HepG2 (cell line): ENCODE data around the gene SLC5A6. TPM values are rescaled to one million over a fixed set of nuclear protein-coding genes. Genes with fewer than 3 reads are reported as not detected.

Source experiments
- CBFB ChIP-seq: sonication (generic); formaldehyde crosslinking; IDR thresholded peaks from 2 replicates; pipeline ENCODE4 v1.4.0; 2020; ENCODE audit warnings: missing genetic modification reagents
- CSRNP2 ChIP-seq: sonication (generic); formaldehyde crosslinking; conservative IDR thresholded peaks from 2 replicates; pipeline ENCODE4 v1.8.0; 2022; ENCODE audit warnings: low read depth, missing genetic modification reagents
- CTCF ChIP-seq: sonication (generic); formaldehyde crosslinking; IDR thresholded peaks from 2 replicates; pipeline ENCODE4 v1.5.0; 2020; ENCODE audit warnings: mild to moderate bottlenecking, missing genetic modification reagents, moderate library complexity
- DBP ChIP-seq: sonication (generic); formaldehyde crosslinking; IDR thresholded peaks from 2 replicates; pipeline ENCODE4 v1.4.0; 2020; ENCODE audit warnings: missing genetic modification reagents; ENCODE audit errors: not compliant biosample characterization
- ELF1 ChIP-seq: sonication (generic); formaldehyde crosslinking; IDR thresholded peaks from 2 replicates; pipeline ENCODE4 v1.4.0; 2020; ENCODE audit warnings: missing genetic modification reagents
- ETV5 ChIP-seq: IDR thresholded peaks from 2 replicates; pipeline ENCODE4 v1.6.1; 2018; ENCODE audit warnings: missing biosample characterization, missing genetic modification reagents, inconsistent platforms, borderline replicate concordance
- KLF9 ChIP-seq: IDR thresholded peaks from 2 replicates; pipeline ENCODE4 v1.6.1; 2016; ENCODE audit warnings: low read depth
- PREB ChIP-seq: sonication (generic); formaldehyde crosslinking; IDR thresholded peaks from 2 replicates; pipeline ENCODE4 v1.4.0; 2020; ENCODE audit warnings: missing genetic modification reagents
- SETDB1 ChIP-seq: sonication (generic); formaldehyde crosslinking; IDR thresholded peaks from 2 replicates; pipeline ENCODE4 v1.5.1; 2020; ENCODE audit warnings: missing genetic modification reagents, mild to moderate bottlenecking, borderline replicate concordance
- SOX6 ChIP-seq, 2 experiments: fragments of 450-650 bp in 1 of 2; sonication (generic) in 1 of 2; formaldehyde crosslinking in 1 of 2; IDR thresholded peaks; 2 replicates each; pipeline versions ENCODE4 v1.4.0 to v1.6.1; 2017 to 2020; ENCODE audit warnings: antibody characterized with exemption in 1 of 2, mild to moderate bottlenecking in 1 of 2, missing genetic modification reagents in 1 of 2
- ZNF136 ChIP-seq: sonication (generic); formaldehyde crosslinking; IDR thresholded peaks from 2 replicates; pipeline ENCODE4 v1.8.1; 2022; ENCODE audit warnings: low read depth, mild to moderate bottlenecking, moderate library complexity, missing genetic modification reagents
- ZNF275 ChIP-seq: sonication (generic); formaldehyde crosslinking; IDR thresholded peaks from 2 replicates; pipeline ENCODE4 v1.8.0; 2022; ENCODE audit warnings: missing genetic modification reagents, mild to moderate bottlenecking, inconsistent platforms, borderline replicate concordance
- ZNF501 ChIP-seq: sonication (generic); formaldehyde crosslinking; IDR thresholded peaks from 2 replicates; pipeline ENCODE4 v1.5.1; 2020; ENCODE audit warnings: mild to moderate bottlenecking, moderate library complexity, missing genetic modification reagents
- ZNF687 ChIP-seq: sonication (generic); formaldehyde crosslinking; IDR thresholded peaks from 2 replicates; pipeline ENCODE4 v1.5.1; 2020; ENCODE audit warnings: mild to moderate bottlenecking, missing genetic modification reagents, moderate library complexity
- polyA plus RNA-seq, 8 experiments: library from polyadenylated mRNA; depleted of rRNA in 3 of 8; stranded (reverse) in 7 of 8; unstranded in 1 of 8; fragments of >200 nt; fragmentation: Illumina TruSeq in 4 of 8; extraction: Trizol in 4 of 8; gene quantifications; 2 replicates each; pipeline versions ENCODE4 v1.2.1 to v1.2.3, GENCODE V29; 2011 to 2016; ENCODE audit warnings: low read depth in 4 of 8, missing spikeins in 1 of 8, mixed read lengths in 1 of 8; ENCODE audit not compliant: insufficient read depth in 1 of 8
- total RNA-seq, 5 experiments: library from RNA; depleted of rRNA; stranded (reverse); fragments of >200 nt; fragmentation: Illumina TruSeq; extraction: Trizol; gene quantifications; 2 replicates each; pipeline ENCODE4 v1.2.3, GENCODE V29; 2016; ENCODE audit warnings: low read depth in 1 of 5

SLC5A6 gene
- total and polyA plus RNA-seq, 2 of the 13 experiments (the other 11 are each of a cell fraction or from before 2014, with no cell fraction given) = 135 to 417 TPM

GRCh38 chr2:27249891-27250651 lies 38.0 kb upstream of the SLC5A6 start (continued):
- peak; percentile 92 for TF ChIP-seq ZNF687
- TF ChIP-seq KLF9 = no peak
- peak; percentile 83 for TF ChIP-seq ZNF501 (CRISPR knock-in tag)
- peak; percentile 76; the same call in 1 of the 2 replicates for TF ChIP-seq CBFB (CRISPR knock-in tag)
- peak; percentile 89; the same call in 1 of the 2 replicates for TF ChIP-seq ZNF275
- no peak for TF ChIP-seq DBP (CRISPR knock-in tag)
- no peak for TF ChIP-seq SOX6 (IDR thresholded peaks at IDR 0.05)
- TF ChIP-seq SOX6 (CRISPR knock-in tag; IDR thresholded peaks at IDR 0.05) = peak; percentile 53
- TF ChIP-seq SETDB1 = no peak
- no peak for TF ChIP-seq PREB (CRISPR knock-in tag)
- no peak for TF ChIP-seq ZNF136 (CRISPR knock-in tag)
- peak; percentile 99 for TF ChIP-seq CTCF (CRISPR knock-in tag)
- no peak for TF ChIP-seq CSRNP2
- peak; percentile 96 for TF ChIP-seq ETV5 (CRISPR knock-in tag)
- TF ChIP-seq ELF1 (CRISPR knock-in tag) = peak; percentile 86
